GM19452 (cell line): ENCODE data around the gene ACSL1.

Experiments
- ATAC-seq: cut with Tn5 transposase; IDR thresholded peaks from one replicate; pipeline ENCODE4 v1.9.1; 2021; ENCODE audit not compliant: unreplicated experiment

Gene ACSL1

GRCh38 chr4:184812651-184813181 is 13.1 kb downstream of the ACSL1 start:
- ATAC-seq: no peak

GRCh38 chr4:184812199-184812542 is 13.6 kb downstream of the ACSL1 start:
- ATAC-seq: no peak

- ATAC-seq: no peak
Observed at GRCh38 chr4:184811526-184812198, 14.1 kb downstream of the ACSL1 start.

GRCh38 chr4:184810720-184811119 is 15.0 kb downstream of the ACSL1 start:
- ATAC-seq: no peak

- no peak for ATAC-seq
Observed at GRCh38 chr4:184808713-184809050, 17.1 kb downstream of the ACSL1 start.

- no peak for ATAC-seq
Observed at GRCh38 chr4:184807797-184808712, 17.7 kb downstream of the ACSL1 start.

- no peak for ATAC-seq
Observed at GRCh38 chr4:184807256-184807655, 18.5 kb downstream of the ACSL1 start.

- no peak for ATAC-seq
Observed at GRCh38 chr4:184806711-184807110, 19.1 kb downstream of the ACSL1 start.

- no peak for ATAC-seq
Observed at GRCh38 chr4:184806229-184806550, 19.6 kb downstream of the ACSL1 start.

- ATAC-seq: peak; percentile 75
Observed at GRCh38 chr4:184805462-184806228, 20.1 kb downstream of the ACSL1 start.

GRCh38 chr4:184804621-184805020 is 21.1 kb downstream of the ACSL1 start:
- ATAC-seq: no peak

GRCh38 chr4:184803874-184804273 is 21.9 kb downstream of the ACSL1 start:
- no peak for ATAC-seq

GRCh38 chr4:184803133-184803532 is 22.6 kb downstream of the ACSL1 start:
- no peak for ATAC-seq

GRCh38 chr4:184802697-184803015 is 23.1 kb downstream of the ACSL1 start:
- no peak for ATAC-seq

- no peak for ATAC-seq
Observed at GRCh38 chr4:184801781-184802696, 23.7 kb downstream of the ACSL1 start.

GRCh38 chr4:184798504-184798903 is 27.3 kb downstream of the ACSL1 start:
- ATAC-seq: no peak

GRCh38 chr4:184796906-184797305 is 28.9 kb downstream of the ACSL1 start:
- ATAC-seq: no peak

- ATAC-seq: no peak
Observed at GRCh38 chr4:184795214-184795844, 30.4 kb downstream of the ACSL1 start.

- no peak for ATAC-seq
Observed at GRCh38 chr4:184794470-184794869, 31.3 kb downstream of the ACSL1 start.

- no peak for ATAC-seq
Observed at GRCh38 chr4:184793735-184794355, 31.9 kb downstream of the ACSL1 start.
